Endothelial cell of umbilical vein (primary cell): ENCODE measurements around the gene SLC6A2. TPM values are rescaled to one million over a fixed set of nuclear protein-coding genes. Genes with fewer than 3 reads are reported as not detected.
A peak's percentile ranks its signal among the peaks of the same experiment; 100 is the strongest.

Source experiments
- BruUV-seq: library from RNA; stranded (reverse); fragments of 400-500 nt; replicated peaks from 2 replicates; lab custom pipeline; 2021; lab: Mats Ljungman, UMichigan
- CTCF ChIA-PET: fragments of 300-600, 350-600 bp; sonication (Branson Sonifier 250); formaldehyde crosslinking; loops from one replicate; lab custom pipeline; 2021; ENCODE audit warnings: antibody characterized with exemption, inconsistent platforms; lab: Charles Lee
- POLR2A ChIA-PET: fragments of 300-600, 350-600 bp; sonication (Branson Sonifier 250); formaldehyde crosslinking; loops from one replicate; lab custom pipeline; 2021; ENCODE audit warnings: antibody characterized with exemption, inconsistent platforms; lab: Charles Lee
- DNase-seq: peaks from one replicate; pipeline ENCODE4 v3.0.0-alpha.2; 2011; ENCODE audit warnings: low read depth, low spot score
- FAIRE-seq: peaks from 2 replicates; lab custom pipeline; 2011; peaks lifted over from hg19 to GRCh38; lab: Jason Lieb, UNC
- H2AFZ ChIP-seq: 2 replicates; pipeline ENCODE4 v1.6.0; 2012; ENCODE audit warnings: low read depth, low read length, control low read depth, inconsistent platforms
- H3K27ac ChIP-seq: 2 replicates; pipeline ENCODE4 v1.5.1; 2011; ENCODE audit warnings: low read depth, mild to moderate bottlenecking, control low read depth, low read length, moderate library complexity; ENCODE audit not compliant: insufficient read depth
- H3K27me3 ChIP-seq, 2 experiments: 2 replicates each; pipeline versions ENCODE4 v1.6.0 to v1.6.1; 2011; ENCODE audit warnings: low read length in 2 of 2, mixed read lengths in 1 of 2; ENCODE audit not compliant: control insufficient read depth in 2 of 2, insufficient read depth in 2 of 2
- H3K36me3 ChIP-seq, 2 experiments: 2 replicates in 1 of 2; 3 replicates in 1 of 2; pipeline ENCODE4 v1.5.1; 2011; ENCODE audit warnings: low read length in 2 of 2, mild to moderate bottlenecking in 1 of 2, moderate library complexity in 1 of 2; ENCODE audit not compliant: control insufficient read depth in 2 of 2, insufficient read depth in 2 of 2; ENCODE audit errors: extremely low read depth in 1 of 2
- H3K4me1 ChIP-seq: 3 replicates; pipeline ENCODE4 v1.5.1; 2011; ENCODE audit warnings: mild to moderate bottlenecking, low read length; ENCODE audit not compliant: control insufficient read depth, insufficient read depth; ENCODE audit errors: extremely low read depth
- H3K4me2 ChIP-seq: 2 replicates; pipeline ENCODE4 v1.6.1; 2011; ENCODE audit warnings: low read length, control low read depth, mixed read lengths; ENCODE audit not compliant: insufficient read depth
- H3K4me3 ChIP-seq, 3 experiments: fragments of 200-600 bp in 1 of 3; sonication (generic), shearing (Covaris generic) in 1 of 3; replicated peaks in 1 of 3; 2 replicates each; pipeline ENCODE4 v1.5.1; 2011 to 2016; ENCODE audit warnings: control low read depth in 3 of 3, low read length in 3 of 3, mild to moderate bottlenecking in 2 of 3, inconsistent platforms in 1 of 3, low read depth in 1 of 3, moderate library complexity in 1 of 3; ENCODE audit not compliant: insufficient read depth in 1 of 3
- H3K79me2 ChIP-seq: 2 replicates; pipeline ENCODE4 v1.6.0; 2012; ENCODE audit warnings: low read length, inconsistent platforms; ENCODE audit not compliant: control insufficient read depth, insufficient read depth
- H3K9ac ChIP-seq: replicated peaks from 2 replicates; pipeline ENCODE3; 2011; ENCODE audit warnings: low read length, control low read depth; ENCODE audit not compliant: insufficient read depth; ENCODE audit errors: extremely low read depth
- H3K9me1 ChIP-seq: replicated peaks from 3 replicates; pipeline ENCODE4 v1.6.0; 2011; ENCODE audit warnings: mild to moderate bottlenecking, low read length; ENCODE audit not compliant: control insufficient read depth, insufficient read depth; ENCODE audit errors: extremely low read depth
- H3K9me3 ChIP-seq: replicated peaks from 2 replicates; pipeline ENCODE4 v1.5.1; 2012; ENCODE audit warnings: low read length, inconsistent platforms; ENCODE audit not compliant: control insufficient read depth, insufficient read depth
- H4K20me1 ChIP-seq: replicated peaks from 2 replicates; pipeline ENCODE3; 2011; ENCODE audit warnings: mild to moderate bottlenecking, low read length; ENCODE audit not compliant: control insufficient read depth, insufficient read depth; ENCODE audit errors: extremely low read depth
- FOS ChIP-seq: IDR thresholded peaks from 2 replicates; pipeline ENCODE4 v1.6.1; 2011; ENCODE audit warnings: mild to moderate bottlenecking, low read length, moderate library complexity, borderline replicate concordance; ENCODE audit not compliant: insufficient read depth
- POLR2AphosphoS5 ChIP-seq: IDR thresholded peaks from 2 replicates; pipeline ENCODE4 v1.6.1; 2012; ENCODE audit warnings: low read depth, mild to moderate bottlenecking, control low read depth, low read length, moderate library complexity; ENCODE audit not compliant: insufficient read depth
- dilution Hi-C: fragments of 300-500 bp; cut with MboI; formaldehyde crosslinking; loops from one replicate; pipeline ENCODE4 v1.15.0; 2019; ENCODE audit warnings: low sequenced_read_pairs; ENCODE audit not compliant: extremely low pct_ligation_motif_present
- intact Hi-C: fragments of 100-400 bp; cut with micrococcal nuclease; formaldehyde crosslinking; loops from one replicate; pipeline ENCODE4 v1.10.0; 2022
- polyA plus RNA-seq, 4 experiments: library from polyadenylated mRNA; depleted of rRNA in 3 of 4; stranded (reverse) in 3 of 4; unstranded in 1 of 4; fragments of >200 nt; gene quantifications; 2 replicates each; pipeline versions ENCODE4 v1.2.1 to v1.2.3, GENCODE V29; 2011 to 2012; ENCODE audit warnings: missing spikeins in 1 of 4
- total RNA-seq: library from RNA; stranded (reverse); gene quantifications from 2 replicates; pipeline ENCODE4 v1.2.3, GENCODE V29; 2021
- TF ChIP-seq, protein P1 (sequence below), 2 donors: IDR thresholded peaks; 1 replicate in 1 of 2; 2 replicates in 1 of 2; pipeline ENCODE4 v1.5.1; 2011; ENCODE audit warnings: low read length in 2 of 2, mild to moderate bottlenecking in 2 of 2, moderate library complexity in 2 of 2, control low read depth in 1 of 2, inconsistent platforms in 1 of 2, low read depth in 1 of 2; ENCODE audit not compliant: insufficient read depth in 1 of 2; ENCODE audit errors: extremely low read depth in 1 of 2

The SLC6A2 gene
- total and polyA plus RNA-seq, 2 donors (not counting 3 experiments of a cell fraction or from before 2014, with no cell fraction given): not detected

DNA sequence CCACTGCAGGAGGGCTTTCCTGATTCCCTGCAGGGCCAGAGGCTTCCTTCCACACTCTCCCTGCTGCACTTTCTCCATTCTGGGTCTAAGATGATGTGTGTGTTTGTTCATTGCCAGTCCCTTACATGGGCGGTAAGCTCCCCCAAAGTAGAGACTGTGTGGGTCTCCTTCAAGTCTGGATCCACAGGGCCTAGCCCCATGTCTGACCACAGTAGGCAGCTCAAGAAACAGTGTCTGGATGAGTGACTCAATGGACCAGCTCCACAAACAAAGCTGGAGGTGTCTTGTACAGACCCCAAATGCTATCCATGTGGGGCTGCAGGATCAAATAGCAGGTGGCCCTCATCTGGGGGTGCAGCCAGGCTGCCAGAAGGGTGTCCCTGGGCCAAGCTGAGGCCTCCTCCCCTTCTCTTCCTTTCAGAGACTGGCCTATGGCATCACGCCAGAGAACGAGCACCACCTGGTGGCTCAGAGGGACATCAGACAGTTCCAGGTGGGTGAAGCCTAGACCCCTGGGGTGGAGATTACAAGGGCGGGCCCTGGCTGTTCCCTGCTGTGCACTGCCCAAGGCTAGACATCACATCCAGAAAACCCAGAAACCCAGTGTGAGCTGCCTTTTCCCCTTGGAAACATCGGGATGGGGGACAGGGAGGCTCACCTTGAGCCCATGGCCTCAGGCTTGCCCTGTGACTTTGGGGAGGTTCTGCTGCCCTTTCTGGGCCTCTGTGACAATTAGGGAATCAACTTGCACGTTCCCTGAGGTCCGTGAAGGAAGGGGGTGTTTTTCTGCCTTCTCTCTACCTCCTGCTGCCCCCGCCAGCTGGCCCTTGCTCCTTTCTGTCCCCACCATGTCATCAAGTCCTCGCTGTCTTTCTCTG, 45.9 kb downstream of the SLC6A2 start:
- TF ChIP-seq FOS: no peak
- no peak for TF ChIP-seq POLR2AphosphoS5
- TF ChIP-seq, protein P1, sequence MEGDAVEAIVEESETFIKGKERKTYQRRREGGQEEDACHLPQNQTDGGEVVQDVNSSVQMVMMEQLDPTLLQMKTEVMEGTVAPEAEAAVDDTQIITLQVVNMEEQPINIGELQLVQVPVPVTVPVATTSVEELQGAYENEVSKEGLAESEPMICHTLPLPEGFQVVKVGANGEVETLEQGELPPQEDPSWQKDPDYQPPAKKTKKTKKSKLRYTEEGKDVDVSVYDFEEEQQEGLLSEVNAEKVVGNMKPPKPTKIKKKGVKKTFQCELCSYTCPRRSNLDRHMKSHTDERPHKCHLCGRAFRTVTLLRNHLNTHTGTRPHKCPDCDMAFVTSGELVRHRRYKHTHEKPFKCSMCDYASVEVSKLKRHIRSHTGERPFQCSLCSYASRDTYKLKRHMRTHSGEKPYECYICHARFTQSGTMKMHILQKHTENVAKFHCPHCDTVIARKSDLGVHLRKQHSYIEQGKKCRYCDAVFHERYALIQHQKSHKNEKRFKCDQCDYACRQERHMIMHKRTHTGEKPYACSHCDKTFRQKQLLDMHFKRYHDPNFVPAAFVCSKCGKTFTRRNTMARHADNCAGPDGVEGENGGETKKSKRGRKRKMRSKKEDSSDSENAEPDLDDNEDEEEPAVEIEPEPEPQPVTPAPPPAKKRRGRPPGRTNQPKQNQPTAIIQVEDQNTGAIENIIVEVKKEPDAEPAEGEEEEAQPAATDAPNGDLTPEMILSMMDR (IDR thresholded peaks at IDR 0.05; ENCODE audit: extremely low read depth in 1 of 2, insufficient read depth in 1 of 2, low read depth in 1 of 2, low read length in 2 of 2): peak; percentile 65 to 69
- H4K20me1 ChIP-seq: no peaks in the 10 kb centered on the region
- POLR2A ChIA-PET: interaction anchor here (1.9 kb wide), 1 partner anchor 237 kb away, joined by 5 read pairs; no protein-coding TSS in a partner anchor
- no peak overlapping the region for H3K4me2 ChIP-seq
- intact Hi-C loops: loop anchor here (1.0 to 10.0 kb wide), 4 partner anchors 158 to 1754 kb away; partner anchors contain the start of gene IRX5
- H3K4me3 ChIP-seq: no peak overlapping the region
- H3K27me3 ChIP-seq: peaks cover 7 to 8% of the 10 kb centered on the region in 2 experiments
- FAIRE-seq (peak; percentile 86), DNase-seq (peak; percentile 49)
- H2AFZ ChIP-seq: peak overlapping the region; percentile 51
- H3K9me1 ChIP-seq: no peaks in the 10 kb centered on the region
- H3K79me2 ChIP-seq: no peaks in the 10 kb centered on the region
- no peak overlapping the region for H3K27ac ChIP-seq
- no peaks in the 10 kb centered on the region for H3K9me3 ChIP-seq
- dilution Hi-C loops: no loop called here
- H3K36me3 ChIP-seq: no peaks in the 10 kb centered on the region
- H3K9ac ChIP-seq: no peak overlapping the region
- H3K4me1 ChIP-seq: peaks cover 8% of the 10 kb centered on the region
- CTCF ChIA-PET: interaction anchor here (0.7 to 18.0 kb wide), 24 partner anchors 9 to 250 kb away, joined by 3 to 408 read pairs (median 6); partner anchors contain the start of gene CAPNS2
- no TSS peak for BruUV-seq
